SU-DHL-6 (cell line): ENCODE measurements around the gene TMEM121B.

Source experiments
- H2AFZ ChIP-seq: fragments of 200-600 bp; sonication (generic); 2 replicates; pipeline ENCODE4 v1.6.1; 2014; ENCODE audit warnings: low read depth, mild to moderate bottlenecking, moderate library complexity, mixed read lengths, antibody characterized with exemption, low read length; ENCODE audit not compliant: severe bottlenecking
- H3F3A ChIP-seq: fragments of 200-600 bp; shearing (Covaris generic); 2 replicates; pipeline ENCODE4 v1.6.0; 2016; ENCODE audit warnings: antibody characterized with exemption, mild to moderate bottlenecking; ENCODE audit not compliant: insufficient read depth
- H3K27ac ChIP-seq: fragments of 200-600 bp; sonication (generic); 2 replicates; pipeline ENCODE4 v1.5.1; 2016; ENCODE audit warnings: low read depth, mild to moderate bottlenecking, low read length, moderate library complexity, mixed read lengths
- H3K27me3 ChIP-seq: fragments of 200-600 bp; sonication (generic), shearing (Covaris generic); 2 replicates; pipeline ENCODE4 v1.6.0; 2014; ENCODE audit warnings: mild to moderate bottlenecking, low read length
- H3K36me3 ChIP-seq: fragments of 200-600 bp; sonication (generic); 2 replicates; pipeline ENCODE4 v1.6.1; 2014; ENCODE audit warnings: mild to moderate bottlenecking, low read length, mixed read lengths
- H3K4me2 ChIP-seq: fragments of 300-600, 200-600 bp; shearing (Covaris generic), sonication (generic); 2 replicates; pipeline ENCODE4 v1.6.0; 2014; ENCODE audit warnings: low read length, low read depth, mild to moderate bottlenecking; ENCODE audit not compliant: poor library complexity, severe bottlenecking
- H3K4me3 ChIP-seq: fragments of 200-600 bp; sonication (generic); 2 replicates; pipeline ENCODE4 v1.5.1; 2014; ENCODE audit warnings: antibody characterized with exemption, low read length, mild to moderate bottlenecking, mixed read lengths; ENCODE audit not compliant: insufficient read depth, poor library complexity, severe bottlenecking
- H3K79me2 ChIP-seq: fragments of 200-600 bp; sonication (generic); 2 replicates; pipeline ENCODE4 v1.6.1; 2014; ENCODE audit warnings: mild to moderate bottlenecking, low read length, moderate library complexity; ENCODE audit not compliant: insufficient read depth
- H3K9ac ChIP-seq: fragments of 200-600 bp; sonication (generic); 2 replicates; pipeline ENCODE4 v1.7.0; 2014; ENCODE audit warnings: mild to moderate bottlenecking, low read length
- H3K9me2 ChIP-seq: fragments of 200-600 bp; sonication (generic); replicated peaks from 2 replicates; pipeline ENCODE4 v1.6.1; 2014; ENCODE audit warnings: low read length; ENCODE audit not compliant: insufficient read depth
- H3K9me3 ChIP-seq: fragments of 200-600 bp; sonication (generic); 2 replicates; pipeline ENCODE4 v1.6.1; 2014; ENCODE audit warnings: low read length, mixed read lengths; ENCODE audit not compliant: insufficient read depth
- H4K20me1 ChIP-seq: fragments of 200-600 bp; sonication (generic); 2 replicates; pipeline ENCODE4 v1.6.1; 2014; ENCODE audit warnings: low read depth, mild to moderate bottlenecking, antibody characterized with exemption, low read length, moderate library complexity, mixed read lengths
- EZH2phosphoT487 ChIP-seq: fragments of 200-600 bp; sonication (generic), shearing (Covaris generic); conservative IDR thresholded peaks from 2 replicates; pipeline ENCODE4 v1.6.1; 2018; ENCODE audit warnings: mild to moderate bottlenecking, antibody characterized with exemption, low read length, moderate library complexity, mixed read lengths
- TF ChIP-seq, protein P1 (sequence below): fragments of 200-600 bp; sonication (generic); IDR thresholded peaks from one replicate; pipeline ENCODE4 v1.5.1; 2017; ENCODE audit warnings: antibody characterized with exemption, mild to moderate bottlenecking, low read length, moderate library complexity; ENCODE audit not compliant: insufficient read depth, poor library complexity, severe bottlenecking

Gene TMEM121B

GRCh38 chr22:17116572-17117330, 4.4 kb downstream of the TMEM121B start:
- Histone ChIP-seq H3K4me3 (no peak overlapping the region), H3K27me3 (no peaks in the 10 kb centered on the region), H3K9me3 (no peaks in the 10 kb centered on the region), H3K9ac (no peak overlapping the region), H4K20me1 (no peaks in the 10 kb centered on the region), H3K36me3 (no peaks in the 10 kb centered on the region), H3K79me2 (no peaks in the 10 kb centered on the region), H2AFZ (no peak overlapping the region), H3K9me2 (no peaks in the 10 kb centered on the region), H3K4me2 (no peak overlapping the region), H3K27ac (no peak overlapping the region), H3F3A (no peaks in the 10 kb centered on the region)
- TF ChIP-seq EZH2phosphoT487, result no peak
- TF ChIP-seq, protein P1, sequence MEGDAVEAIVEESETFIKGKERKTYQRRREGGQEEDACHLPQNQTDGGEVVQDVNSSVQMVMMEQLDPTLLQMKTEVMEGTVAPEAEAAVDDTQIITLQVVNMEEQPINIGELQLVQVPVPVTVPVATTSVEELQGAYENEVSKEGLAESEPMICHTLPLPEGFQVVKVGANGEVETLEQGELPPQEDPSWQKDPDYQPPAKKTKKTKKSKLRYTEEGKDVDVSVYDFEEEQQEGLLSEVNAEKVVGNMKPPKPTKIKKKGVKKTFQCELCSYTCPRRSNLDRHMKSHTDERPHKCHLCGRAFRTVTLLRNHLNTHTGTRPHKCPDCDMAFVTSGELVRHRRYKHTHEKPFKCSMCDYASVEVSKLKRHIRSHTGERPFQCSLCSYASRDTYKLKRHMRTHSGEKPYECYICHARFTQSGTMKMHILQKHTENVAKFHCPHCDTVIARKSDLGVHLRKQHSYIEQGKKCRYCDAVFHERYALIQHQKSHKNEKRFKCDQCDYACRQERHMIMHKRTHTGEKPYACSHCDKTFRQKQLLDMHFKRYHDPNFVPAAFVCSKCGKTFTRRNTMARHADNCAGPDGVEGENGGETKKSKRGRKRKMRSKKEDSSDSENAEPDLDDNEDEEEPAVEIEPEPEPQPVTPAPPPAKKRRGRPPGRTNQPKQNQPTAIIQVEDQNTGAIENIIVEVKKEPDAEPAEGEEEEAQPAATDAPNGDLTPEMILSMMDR, result no peak

GRCh38 chr22:17115945-17116565, 5.1 kb downstream of the TMEM121B start:
- Histone ChIP-seq H2AFZ (no peak overlapping the region), H4K20me1 (no peaks in the 10 kb centered on the region), H3K9ac (no peak overlapping the region), H3K4me2 (no peak overlapping the region), H3K79me2 (no peaks in the 10 kb centered on the region), H3K9me2 (no peaks in the 10 kb centered on the region), H3F3A (no peaks in the 10 kb centered on the region), H3K9me3 (no peaks in the 10 kb centered on the region), H3K27me3 (no peaks in the 10 kb centered on the region), H3K36me3 (no peaks in the 10 kb centered on the region), H3K4me3 (no peak overlapping the region), H3K27ac (no peak overlapping the region)
- TF ChIP-seq, protein P1, result no peak
- no peak for TF ChIP-seq EZH2phosphoT487

DNA sequence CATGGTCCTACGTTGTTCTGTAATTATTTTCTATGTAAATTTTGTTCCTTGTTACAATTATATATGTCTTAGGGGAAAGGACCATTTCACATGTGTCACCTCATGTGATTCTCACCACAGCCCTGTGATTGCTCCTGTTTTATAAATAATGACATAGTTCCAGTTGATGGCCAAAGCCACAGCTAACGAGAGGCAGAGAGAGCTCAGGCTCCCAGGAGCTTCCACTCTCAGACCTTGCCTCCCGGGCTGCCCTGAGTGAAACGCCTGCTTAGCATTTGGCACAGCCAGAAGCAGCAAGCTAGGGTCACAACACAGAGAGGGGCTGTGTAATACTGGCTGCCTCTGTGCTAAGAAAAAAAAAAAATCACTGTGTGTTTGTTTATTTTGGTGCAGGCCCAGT, 5.9 kb downstream of the TMEM121B start:
- Histone ChIP-seq H3K9ac (no peak overlapping the region), H3K27me3 (no peaks in the 10 kb centered on the region), H3K79me2 (no peaks in the 10 kb centered on the region), H3K36me3 (no peaks in the 10 kb centered on the region), H4K20me1 (no peaks in the 10 kb centered on the region), H3K27ac (no peak overlapping the region), H2AFZ (no peak overlapping the region), H3F3A (no peaks in the 10 kb centered on the region), H3K4me2 (no peak overlapping the region), H3K4me3 (no peak overlapping the region), H3K9me2 (no peaks in the 10 kb centered on the region), H3K9me3 (no peaks in the 10 kb centered on the region)
- TF ChIP-seq, protein P1, result no peak
- no peak for TF ChIP-seq EZH2phosphoT487
